ENCODE data around the gene RALGDS. TPM values are rescaled to one million over a fixed set of nuclear protein-coding genes. Genes with fewer than 3 reads are reported as not detected.

Gene RALGDS
- total RNA-seq, 5 donors from 2014 or later (not counting 1 experiment from before 2014, with no cell fraction given): 81.0 to 161 (median 137) TPM

DNA sequence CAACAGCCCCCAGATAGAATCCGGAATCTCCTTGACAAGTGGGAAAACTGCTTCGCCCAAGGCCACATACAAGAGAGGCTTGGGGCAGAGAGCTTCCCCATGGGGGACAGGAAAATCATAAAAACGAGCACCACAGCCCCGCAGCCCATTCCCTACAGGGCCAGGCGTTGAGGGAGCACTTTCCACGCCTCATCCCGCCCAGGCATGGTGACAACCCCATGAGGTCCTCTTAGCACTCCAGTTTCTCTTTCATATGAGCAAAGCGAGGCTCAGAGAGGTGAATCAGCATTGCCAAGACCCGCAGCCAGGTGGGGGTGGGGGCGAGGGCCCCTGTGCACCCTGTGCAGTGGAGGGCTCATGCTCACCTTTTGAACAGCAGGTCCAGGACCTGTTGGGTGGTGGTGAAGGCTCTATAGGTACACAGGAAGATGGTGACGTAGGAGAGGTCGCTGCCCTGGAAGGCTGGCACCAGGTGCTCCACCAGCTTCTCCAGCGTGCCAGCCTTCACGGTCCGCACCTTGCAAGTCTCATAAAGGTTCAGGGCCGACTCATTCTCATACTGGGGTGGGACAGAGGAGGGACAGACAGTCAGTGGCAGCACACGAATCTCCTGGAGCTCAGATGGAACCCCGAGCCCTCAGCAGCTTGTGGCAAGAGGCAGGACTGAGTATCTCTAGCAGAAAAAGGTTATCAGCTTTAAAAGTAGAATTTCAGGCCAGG is 10.9 kb downstream of the RALGDS start:
- Histone ChIP-seq H3K4me1 (ENCODE audit: control insufficient read depth in 1 of 2, extremely low read depth in 1 of 2, insufficient read depth in 2 of 2, low read length in 2 of 2) (peaks cover 14 to 32% of the 10 kb centered on the region in 2 experiments), H3K4me3 (ENCODE audit: control insufficient read depth in 1 of 2, extremely low read depth in 1 of 2, low read length in 1 of 2) (no peak overlapping the region), H3K27ac (ENCODE audit: low read length) (no peak overlapping the region), H3K36me3 (ENCODE audit: control insufficient read depth in 2 of 2, extremely low read depth in 1 of 2, insufficient read depth in 1 of 2, low read length in 1 of 2) (peaks cover 23 to 66% of the 10 kb centered on the region in 2 donors), H3K9me3 (no peaks in the 10 kb centered on the region), H3K27me3 (replicated peaks in 1 of 2; ENCODE audit: control insufficient read depth in 2 of 2, extremely low read depth in 1 of 2, insufficient read depth in 2 of 2, low read length in 1 of 2) (no peaks in the 10 kb centered on the region)
- CTCF ChIA-PET: interaction anchor here in 1 of 2 donors (0.9 kb wide), 1 partner anchor 37 kb away, joined by 3 read pairs; no protein-coding TSS in a partner anchor
- DNase-seq (no peak), ATAC-seq (replicated peaks in 1 of 4) (no peak)
- Mint-ChIP-seq H3K4me1 (peaks cover 21 to 31% (median 22%) of the 10 kb centered on the region in 3 donors), H3K27me3 (no peaks in the 10 kb centered on the region), H3K27ac (no peak overlapping the region), H3K36me3 (peaks cover 23% of the 10 kb centered on the region), H3K4me3 (peak overlapping the region in 1 of 3 donors; percentile 9), H3K9me3 (no peaks in the 10 kb centered on the region)
- POLR2A ChIA-PET: no interaction called here
- WGBS (ENCODE audit: insufficient coverage): 90% methylated on average over 17 of the region's 18 CpGs

DNA sequence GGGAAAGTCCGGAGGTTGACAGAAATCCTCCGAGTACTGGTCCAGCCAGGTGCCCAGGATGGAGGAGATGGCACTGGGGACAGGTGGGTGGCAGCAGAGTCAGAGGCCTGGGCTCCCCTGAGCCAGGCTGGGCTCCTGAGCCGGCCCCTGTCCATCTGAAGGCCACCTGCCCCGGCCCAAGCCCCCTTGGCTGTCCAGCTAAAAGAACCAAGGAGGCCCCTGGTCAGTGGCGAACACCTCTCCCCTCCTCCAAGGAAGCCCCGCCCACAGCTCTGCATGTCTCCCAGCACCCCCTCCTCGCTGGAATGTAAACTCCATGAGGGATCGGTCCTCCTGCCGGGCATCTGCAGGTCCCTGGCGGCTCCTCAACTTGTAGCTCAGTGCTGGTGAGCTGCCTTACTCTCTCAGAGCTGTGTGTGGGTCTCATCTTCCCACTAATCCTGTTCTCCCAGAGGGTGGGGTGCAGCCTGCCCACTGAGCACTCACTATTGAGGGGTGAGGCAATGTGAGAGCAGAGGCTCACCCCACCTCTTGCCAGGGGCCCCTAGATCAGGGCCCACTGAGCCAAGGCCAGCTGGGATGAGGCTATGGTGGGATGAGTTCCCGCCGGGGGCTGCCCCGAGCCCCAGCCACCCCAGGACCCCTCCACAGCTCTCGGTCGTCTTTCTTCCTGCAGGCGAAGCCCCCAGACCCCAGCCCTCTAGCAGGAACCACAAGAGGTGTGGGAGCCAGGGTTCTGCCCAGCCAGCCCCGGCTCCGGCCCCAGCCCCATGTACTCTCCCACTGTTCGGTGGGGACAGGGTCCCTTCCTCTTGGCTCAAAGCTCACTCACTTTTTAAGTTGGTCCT is 12.0 kb downstream of the RALGDS start:
- Mint-ChIP-seq H3K4me3 (no peak overlapping the region), H3K9me3 (no peaks in the 10 kb centered on the region), H3K36me3 (peaks cover 28% of the 10 kb centered on the region), H3K4me1 (peaks cover 14 to 20% (median 19%) of the 10 kb centered on the region in 3 donors), H3K27ac (peak overlapping the region in 1 of 2 donors; percentile 39), H3K27me3 (no peaks in the 10 kb centered on the region)
- ATAC-seq (replicated peaks in 1 of 4) (no peak), DNase-seq (no peak)
- Histone ChIP-seq H3K36me3 (ENCODE audit: control insufficient read depth in 2 of 2, extremely low read depth in 1 of 2, insufficient read depth in 1 of 2, low read length in 1 of 2) (peaks cover 23 to 75% of the 10 kb centered on the region in 2 donors), H3K4me1 (ENCODE audit: control insufficient read depth in 1 of 2, extremely low read depth in 1 of 2, insufficient read depth in 2 of 2, low read length in 2 of 2) (peaks cover 11 to 22% of the 10 kb centered on the region in 2 experiments), H3K27me3 (replicated peaks in 1 of 2; ENCODE audit: control insufficient read depth in 2 of 2, extremely low read depth in 1 of 2, insufficient read depth in 2 of 2, low read length in 1 of 2) (no peaks in the 10 kb centered on the region), H3K9me3 (no peaks in the 10 kb centered on the region), H3K27ac (ENCODE audit: low read length) (no peak overlapping the region), H3K4me3 (ENCODE audit: control insufficient read depth in 1 of 2, extremely low read depth in 1 of 2, low read length in 1 of 2) (no peak overlapping the region)
- ChIA-PET CTCF (interaction anchor here in 1 of 2 donors (1.2 to 1.6 kb wide), 2 partner anchors 35 to 79 kb away, joined by 3 to 7 read pairs; no protein-coding TSS in a partner anchor), POLR2A (interaction anchor here in 1 of 2 donors (0.6 kb wide), 1 partner anchor 26 kb away, joined by 3 read pairs; no protein-coding TSS in a partner anchor)
- WGBS (ENCODE audit: insufficient coverage): 95% methylated on average over 13 of the region's 19 CpGs

DNA sequence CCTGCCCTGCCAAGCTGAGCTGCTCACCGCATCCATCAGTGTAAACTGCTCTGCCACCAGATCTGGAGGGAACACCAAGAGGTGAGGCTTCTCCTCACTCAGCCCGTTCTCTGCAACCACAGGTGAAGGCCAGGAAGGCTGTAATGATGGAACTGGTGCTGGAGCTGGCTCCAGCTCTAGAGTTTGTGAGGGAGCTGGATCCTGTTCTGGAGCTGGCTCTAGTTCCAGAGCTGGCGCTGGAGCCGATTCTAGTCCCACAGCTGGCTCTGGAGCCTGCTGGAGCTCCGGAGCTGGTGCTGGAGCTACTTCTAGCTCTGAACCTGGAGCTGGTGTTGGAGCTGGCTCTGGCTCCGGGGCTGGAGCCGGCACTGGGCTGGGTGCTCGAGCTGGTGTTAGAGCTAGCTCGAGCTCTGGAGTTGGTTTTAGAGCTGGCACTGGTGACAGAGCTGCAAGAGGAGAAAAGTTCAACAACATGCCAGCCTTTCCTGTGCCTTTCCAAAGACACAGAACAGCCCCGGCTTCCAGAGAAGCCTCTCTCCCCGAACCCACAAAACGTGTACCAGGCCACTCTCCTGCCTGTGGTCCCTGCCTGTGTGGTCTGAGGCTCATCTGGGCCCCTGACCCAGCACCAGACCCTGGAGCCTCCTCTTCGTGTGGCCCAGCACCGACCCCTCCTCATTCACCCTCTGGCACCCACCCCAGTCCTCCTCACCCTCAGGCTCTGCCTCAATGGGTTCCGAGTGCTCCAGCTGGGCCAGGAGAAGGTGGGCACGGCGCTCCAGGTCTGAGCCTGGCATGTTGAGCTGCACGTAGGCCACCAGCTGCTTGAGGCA is 12.9 kb downstream of the RALGDS start:
- Histone ChIP-seq H3K4me3 (ENCODE audit: control insufficient read depth in 1 of 2, extremely low read depth in 1 of 2, low read length in 1 of 2) (no peak overlapping the region), H3K27ac (ENCODE audit: low read length) (no peak overlapping the region), H3K27me3 (replicated peaks in 1 of 2; ENCODE audit: control insufficient read depth in 2 of 2, extremely low read depth in 1 of 2, insufficient read depth in 2 of 2, low read length in 1 of 2) (no peaks in the 10 kb centered on the region), H3K36me3 (ENCODE audit: control insufficient read depth in 2 of 2, extremely low read depth in 1 of 2, insufficient read depth in 1 of 2, low read length in 1 of 2) (peaks cover 23 to 84% of the 10 kb centered on the region in 2 donors), H3K4me1 (ENCODE audit: control insufficient read depth in 1 of 2, extremely low read depth in 1 of 2, insufficient read depth in 2 of 2, low read length in 2 of 2) (peaks cover 3 to 21% of the 10 kb centered on the region in 2 experiments), H3K9me3 (no peaks in the 10 kb centered on the region)
- Mint-ChIP-seq H3K9me3 (no peaks in the 10 kb centered on the region), H3K27me3 (no peaks in the 10 kb centered on the region), H3K4me1 (peaks cover 5 to 12% (median 10%) of the 10 kb centered on the region in 3 donors), H3K27ac (no peak overlapping the region), H3K4me3 (no peak overlapping the region), H3K36me3 (peaks cover 29% of the 10 kb centered on the region)
- WGBS (ENCODE audit: insufficient coverage): 90% methylated on average over 13 of the region's 18 CpGs
- ChIA-PET POLR2A (interaction anchor here in 1 of 2 donors (0.6 kb wide), 1 partner anchor 27 kb away, joined by 3 read pairs; no protein-coding TSS in a partner anchor), CTCF (interaction anchor here (1.1 to 1.6 kb wide), 3 partner anchors 36 to 78 kb away, joined by 3 to 7 read pairs (median 5); no protein-coding TSS in a partner anchor)
- DNase-seq (no peak), ATAC-seq (replicated peaks in 1 of 4) (no peak)

DNA sequence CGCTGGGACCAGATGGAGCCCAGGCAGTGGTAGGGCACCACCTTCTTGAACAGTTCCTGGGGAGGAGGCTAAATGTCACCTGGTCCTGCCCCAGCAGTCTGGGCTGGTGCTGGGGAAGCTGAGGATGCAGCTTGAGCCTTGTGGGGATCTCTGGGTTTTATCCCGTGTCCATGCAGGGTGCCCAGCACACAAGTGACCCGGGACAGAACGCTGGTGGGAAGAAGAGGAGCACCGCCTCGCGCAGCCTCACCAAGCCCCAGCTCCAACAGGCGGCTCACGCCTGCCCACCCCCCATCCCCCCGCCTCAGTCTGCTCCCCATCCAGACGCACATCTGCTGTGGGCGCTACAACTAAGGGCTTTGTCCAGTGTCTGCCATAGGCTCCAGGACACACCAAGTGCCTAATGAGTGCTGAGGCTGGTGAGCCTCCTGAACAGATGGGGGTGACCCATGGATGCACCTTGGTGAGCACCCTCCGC is 13.8 kb downstream of the RALGDS start:
- Histone ChIP-seq H3K4me1 (ENCODE audit: control insufficient read depth in 1 of 2, extremely low read depth in 1 of 2, insufficient read depth in 2 of 2, low read length in 2 of 2) (peaks cover 0 to 12% of the 10 kb centered on the region in 2 experiments), H3K36me3 (ENCODE audit: control insufficient read depth in 2 of 2, extremely low read depth in 1 of 2, insufficient read depth in 1 of 2, low read length in 1 of 2) (peaks cover 26 to 93% of the 10 kb centered on the region in 2 donors), H3K27ac (ENCODE audit: low read length) (no peak overlapping the region), H3K27me3 (replicated peaks in 1 of 2; ENCODE audit: control insufficient read depth in 2 of 2, extremely low read depth in 1 of 2, insufficient read depth in 2 of 2, low read length in 1 of 2) (no peaks in the 10 kb centered on the region), H3K9me3 (no peaks in the 10 kb centered on the region), H3K4me3 (ENCODE audit: control insufficient read depth in 1 of 2, extremely low read depth in 1 of 2, low read length in 1 of 2) (no peak overlapping the region)
- Mint-ChIP-seq H3K36me3 (peaks cover 34% of the 10 kb centered on the region), H3K27me3 (no peaks in the 10 kb centered on the region), H3K27ac (no peak overlapping the region), H3K4me1 (peaks cover 2 to 3% (median 2%) of the 10 kb centered on the region in 3 donors), H3K9me3 (no peaks in the 10 kb centered on the region), H3K4me3 (no peak overlapping the region)
- DNase-seq (no peak), ATAC-seq (replicated peaks in 1 of 4) (no peak)
- WGBS (ENCODE audit: insufficient coverage): 84% methylated on average over 7 of the region's 13 CpGs
- CTCF ChIA-PET: interaction anchor here (1.1 to 1.6 kb wide), 2 partner anchors 37 to 38 kb away, joined by 5 to 7 read pairs; no protein-coding TSS in a partner anchor
- POLR2A ChIA-PET: no interaction called here

DNA sequence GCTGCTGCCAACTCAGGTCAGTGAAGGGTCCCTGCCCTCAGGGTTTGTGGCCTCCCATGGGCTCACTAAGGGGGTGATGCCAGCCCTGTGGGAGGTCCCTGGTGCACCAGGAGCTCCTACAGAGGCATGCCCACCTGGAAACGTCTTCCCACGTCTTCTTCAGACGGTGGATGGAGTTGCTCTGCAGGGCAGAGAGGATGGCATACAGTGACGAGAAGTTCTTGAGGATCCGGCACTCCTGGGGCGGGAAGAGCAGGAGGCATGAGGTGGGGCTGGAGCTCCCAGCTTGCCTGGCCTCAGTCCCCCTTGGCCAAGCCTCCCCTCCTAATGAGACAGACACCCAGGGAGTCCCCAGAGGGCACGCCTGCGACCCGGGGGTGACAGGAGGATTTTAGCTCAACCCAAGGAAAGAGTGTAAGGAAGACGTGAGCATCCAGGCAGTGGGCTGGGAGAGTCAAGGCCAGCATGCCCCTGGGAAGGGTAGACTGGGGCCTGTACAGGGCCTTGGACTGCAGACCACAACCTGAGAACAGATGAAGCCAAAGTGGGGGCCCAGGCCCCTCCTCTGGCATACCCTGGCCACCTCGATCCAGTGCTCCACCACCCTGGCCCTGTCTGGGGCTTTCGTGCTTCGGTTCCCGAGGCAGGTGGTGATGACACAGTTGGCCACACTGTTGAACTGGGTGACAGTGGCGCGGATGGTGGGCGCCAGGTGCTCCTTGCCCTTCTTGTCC is 14.4 kb downstream of the RALGDS start:
- H3K27ac Mint-ChIP-seq: no peak overlapping the region
- Histone ChIP-seq H3K27ac (ENCODE audit: low read length) (no peak overlapping the region), H3K27me3 (replicated peaks in 1 of 2; ENCODE audit: control insufficient read depth in 2 of 2, extremely low read depth in 1 of 2, insufficient read depth in 2 of 2, low read length in 1 of 2) (no peaks in the 10 kb centered on the region), H3K36me3 (ENCODE audit: control insufficient read depth in 2 of 2, extremely low read depth in 1 of 2, insufficient read depth in 1 of 2, low read length in 1 of 2) (peaks cover 23 to 93% of the 10 kb centered on the region in 2 donors), H3K9me3 (no peaks in the 10 kb centered on the region), H3K4me3 (ENCODE audit: control insufficient read depth in 1 of 2, extremely low read depth in 1 of 2, low read length in 1 of 2) (no peak overlapping the region), H3K4me1 (ENCODE audit: control insufficient read depth in 1 of 2, extremely low read depth in 1 of 2, insufficient read depth in 2 of 2, low read length in 2 of 2) (peaks cover 0 to 8% of the 10 kb centered on the region in 2 experiments)
- H3K27me3 Mint-ChIP-seq: no peaks in the 10 kb centered on the region
- DNase-seq (peak in 1 of 35 experiments; percentile 0), ATAC-seq (replicated peaks in 1 of 4) (no peak)
- peaks cover 35% of the 10 kb centered on the region for H3K36me3 Mint-ChIP-seq
- no peak overlapping the region for H3K4me3 Mint-ChIP-seq
- WGBS (ENCODE audit: insufficient coverage): 85% methylated on average over 13 of the region's 17 CpGs
- POLR2A ChIA-PET: no interaction called here
- CTCF ChIA-PET: interaction anchor here in 1 of 2 donors (0.9 to 1.1 kb wide), 2 partner anchors 39 to 41 kb away, joined by 3 to 5 read pairs; no protein-coding TSS in a partner anchor
- H3K9me3 Mint-ChIP-seq: no peaks in the 10 kb centered on the region
- H3K4me1 Mint-ChIP-seq: peaks cover 0 to 2% (median 0%) of the 10 kb centered on the region in 3 donors
